ENCODE results near the gene BAX. TPM values are rescaled to one million over a fixed set of nuclear protein-coding genes. Genes with fewer than 3 reads are reported as not detected.

Gene BAX
- total and polyA plus RNA-seq, 4 experiments from 2014 or later, result 56.5 to 183 (median 120) TPM

DNA sequence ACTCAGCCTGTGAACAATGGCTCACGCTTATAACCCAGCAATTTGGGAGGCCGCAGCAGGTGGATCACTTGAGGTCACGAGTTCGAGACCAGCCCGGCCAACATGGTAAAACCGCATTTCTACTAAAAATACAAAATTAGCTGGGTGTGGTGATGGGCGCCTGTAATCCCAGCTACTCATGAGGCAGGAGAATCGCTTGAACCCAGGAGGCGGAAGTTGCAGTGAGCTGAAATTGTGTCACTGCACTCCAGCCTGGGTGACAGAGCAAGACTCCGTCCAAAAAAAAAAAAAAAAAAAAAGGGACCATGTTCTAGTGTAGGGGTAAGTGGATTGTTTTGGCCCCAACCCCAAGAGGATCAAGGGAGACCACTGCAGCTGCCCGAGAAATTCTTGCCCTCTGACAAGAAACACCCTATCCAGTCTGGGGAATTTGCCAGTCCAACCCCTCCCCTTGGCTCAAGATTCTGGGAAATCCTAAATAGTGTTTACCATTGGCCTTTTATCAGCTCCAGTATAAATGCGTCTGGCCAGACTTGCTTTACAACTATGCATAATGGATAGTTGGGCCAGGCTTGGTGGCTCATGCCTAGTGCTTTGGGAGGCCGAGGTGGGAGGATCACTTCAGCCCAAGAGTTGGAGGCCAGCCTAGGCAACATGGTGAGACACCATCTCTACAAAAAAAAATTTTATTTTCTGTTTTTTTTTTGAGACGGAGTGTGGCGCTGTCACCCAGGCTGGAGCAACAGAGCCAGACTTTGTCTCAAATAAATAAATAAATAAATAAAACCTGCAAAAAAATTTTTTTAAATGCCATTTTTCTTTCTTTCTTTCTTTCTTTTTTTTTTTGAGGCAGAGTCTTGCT is 26.3 kb upstream of the BAX start:
- intact Hi-C loops (cut with micrococcal nuclease), result no loop called here
- Histone ChIP-seq H3K36me3 (ENCODE audit: insufficient read depth, low read length) (no peaks in the 10 kb centered on the region), H3K4me1 (ENCODE audit: insufficient read depth, low read length) (peaks cover 6% of the 10 kb centered on the region), H3K27me3 (ENCODE audit: insufficient read depth, low read length) (no peaks in the 10 kb centered on the region), H3K9me3 (ENCODE audit: control insufficient read depth in 1 of 2, low read length in 2 of 2) (no peaks in the 10 kb centered on the region), H3K27ac (ENCODE audit: low read depth, low read length) (no peak overlapping the region), H3K4me3 (ENCODE audit: low read length in 2 of 2) (no peak overlapping the region)
- H3K27me3 Mint-ChIP-seq, result no peaks in the 10 kb centered on the region
- ChIA-PET CTCF (ENCODE audit: partially characterized antibody) (interaction anchor here (0.7 kb wide), 1 partner anchor 200 kb away, joined by 3 read pairs; no protein-coding TSS in a partner anchor), POLR2A (ENCODE audit: partially characterized antibody) (no interaction called here)
- no peak overlapping the region for H3K27ac Mint-ChIP-seq
- peaks cover 4 to 11% (median 7%) of the 10 kb centered on the region in 4 donors for H3K4me1 Mint-ChIP-seq
- H3K4me3 Mint-ChIP-seq, result no peak overlapping the region
- no peaks in the 10 kb centered on the region for H3K36me3 Mint-ChIP-seq
- no peak for DNase-seq
- no peaks in the 10 kb centered on the region for H3K9me3 Mint-ChIP-seq

DNA sequence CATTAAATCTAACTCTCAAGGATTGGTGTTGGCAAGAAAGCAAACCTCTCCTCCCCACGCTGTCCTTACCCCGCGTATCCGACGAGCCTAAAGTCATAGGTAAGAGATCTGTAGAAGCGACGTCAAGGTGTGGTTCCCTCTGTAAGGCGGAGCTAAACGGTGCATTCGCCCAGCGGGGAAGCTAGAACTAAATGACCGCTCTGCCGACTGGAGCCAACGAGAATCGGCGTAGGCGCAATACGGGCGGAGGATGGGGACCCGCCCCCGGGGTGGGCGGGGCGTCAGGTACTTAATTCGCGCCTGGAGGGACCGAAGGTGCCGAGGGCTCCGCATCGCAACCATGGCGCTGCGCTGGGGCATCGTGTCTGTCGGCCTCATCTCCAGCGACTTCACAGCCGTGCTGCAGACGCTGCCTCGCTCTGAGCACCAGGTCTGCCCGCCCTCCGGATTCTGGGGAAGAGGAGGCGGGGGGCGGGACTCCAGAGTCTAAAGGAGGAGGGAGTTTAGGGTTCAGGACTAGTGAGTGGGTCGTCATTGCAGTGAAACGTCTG is 21.2 kb upstream of the BAX start, which contains the start of gene DHDH:
Gene DHDH (plus strand): TSS at position 318 of the 551 bp plus-strand sequence. CDS start 23 bp downstream, at position 341.
- Histone ChIP-seq H3K4me1 (ENCODE audit: insufficient read depth, low read length) (peaks cover 6% of the 10 kb centered on the region), H3K4me3 (ENCODE audit: low read length in 2 of 2) (peak within 1 kb of the TSS; percentile 39 to 54), H3K27me3 (ENCODE audit: insufficient read depth, low read length) (no peaks in the 10 kb centered on the region), H3K36me3 (ENCODE audit: insufficient read depth, low read length) (no peaks in the 10 kb centered on the region), H3K27ac (ENCODE audit: low read depth, low read length) (peak within 1 kb of the TSS; percentile 23), H3K9me3 (ENCODE audit: control insufficient read depth in 1 of 2, low read length in 2 of 2) (no peaks in the 10 kb centered on the region)
- no peaks in the 10 kb centered on the region for H3K27me3 Mint-ChIP-seq
- H3K4me3 Mint-ChIP-seq, result peak within 1 kb of the TSS; percentile 77 to 92 (median 88)
- H3K27ac Mint-ChIP-seq, result peak within 1 kb of the TSS in 6 of 7 donors; percentile 49 to 93 (median 90)
- DNase-seq, result peak; percentile 86 to 92 (median 87)
- no peaks in the 10 kb centered on the region for H3K36me3 Mint-ChIP-seq
- intact Hi-C loops (cut with micrococcal nuclease), result loop anchor here (1.0 to 2.0 kb wide), 5 partner anchors 21 to 75 kb away; partner anchors contain the start of genes BAX, FTL and NUCB1
- no peaks in the 10 kb centered on the region for H3K9me3 Mint-ChIP-seq
- CTCF ChIA-PET (ENCODE audit: partially characterized antibody), result interaction anchor here (0.8 to 1.8 kb wide), 8 partner anchors 14 to 783 kb away, joined by 3 to 12 read pairs (median 4); partner anchors contain the start of gene RUVBL2
- peaks cover 5 to 17% (median 11%) of the 10 kb centered on the region in 4 donors for H3K4me1 Mint-ChIP-seq
- POLR2A ChIA-PET (ENCODE audit: partially characterized antibody), result interaction anchor here (0.8 to 2.0 kb wide), 15 partner anchors 9 to 61 kb away, joined by 3 to 22 read pairs (median 4); partner anchors contain the start of genes BAX, FTL, GYS1 and NUCB1

DNA sequence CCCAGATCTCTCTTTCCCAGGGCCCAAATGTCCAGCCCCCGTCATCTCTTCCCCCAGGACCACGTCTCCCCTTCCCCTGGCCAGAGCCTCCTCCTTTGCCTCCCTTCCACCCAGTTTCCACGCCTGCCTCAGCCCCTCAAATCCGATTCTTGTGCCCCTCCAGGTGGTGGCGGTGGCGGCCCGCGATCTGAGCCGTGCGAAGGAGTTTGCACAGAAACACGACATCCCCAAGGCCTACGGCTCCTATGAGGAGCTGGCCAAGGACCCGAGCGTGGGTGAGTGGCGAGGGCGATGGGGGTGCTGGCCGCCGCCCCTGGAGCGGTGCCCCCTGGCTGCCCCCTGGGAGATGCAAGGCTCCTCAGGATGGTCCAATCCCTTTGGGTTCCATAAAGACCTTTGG is 19.8 kb upstream of the BAX start:
- H3K4me1 ChIP-seq (ENCODE audit: insufficient read depth, low read length), result peaks cover 6% of the 10 kb centered on the region
- ChIA-PET POLR2A (ENCODE audit: partially characterized antibody) (no interaction called here), CTCF (ENCODE audit: partially characterized antibody) (no interaction called here)
- H3K9me3 ChIP-seq (ENCODE audit: control insufficient read depth in 1 of 2, low read length in 2 of 2), result no peaks in the 10 kb centered on the region
- intact Hi-C loops (cut with micrococcal nuclease), result no loop called here
- H3K27ac ChIP-seq (ENCODE audit: low read depth, low read length), result no peak overlapping the region
- no peaks in the 10 kb centered on the region for H3K36me3 Mint-ChIP-seq
- H3K4me3 ChIP-seq (ENCODE audit: low read length in 2 of 2), result no peak overlapping the region
- peaks cover 5 to 17% (median 11%) of the 10 kb centered on the region in 4 donors for H3K4me1 Mint-ChIP-seq
- H3K4me3 Mint-ChIP-seq, result no peak overlapping the region
- DNase-seq, result no peak
- H3K27ac Mint-ChIP-seq, result no peak overlapping the region
- H3K27me3 Mint-ChIP-seq, result no peaks in the 10 kb centered on the region
- H3K9me3 Mint-ChIP-seq, result no peaks in the 10 kb centered on the region
- no peaks in the 10 kb centered on the region for H3K36me3 ChIP-seq (ENCODE audit: insufficient read depth, low read length)
- H3K27me3 ChIP-seq (ENCODE audit: insufficient read depth, low read length), result no peaks in the 10 kb centered on the region

DNA sequence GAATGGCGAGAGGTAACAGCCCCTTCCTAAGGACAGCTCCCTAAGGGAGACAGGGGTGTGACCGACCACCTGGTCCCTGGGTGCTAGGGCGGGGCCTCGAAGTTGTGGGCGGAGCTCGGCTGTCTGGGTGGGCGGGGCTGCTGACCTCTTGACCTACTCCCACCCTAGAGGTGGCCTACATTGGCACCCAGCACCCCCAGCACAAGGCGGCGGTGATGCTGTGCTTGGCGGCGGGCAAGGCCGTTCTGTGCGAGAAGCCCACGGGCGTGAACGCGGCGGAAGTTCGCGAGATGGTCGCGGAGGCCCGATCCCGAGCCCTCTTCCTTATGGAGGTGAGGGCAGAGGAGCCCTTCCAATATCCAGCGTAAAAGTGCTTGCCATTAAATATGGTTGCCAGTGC is 18.8 kb upstream of the BAX start:
- no peak overlapping the region for H3K4me3 Mint-ChIP-seq
- DNase-seq, result no peak
- no peaks in the 10 kb centered on the region for H3K36me3 ChIP-seq (ENCODE audit: insufficient read depth, low read length)
- peaks cover 6% of the 10 kb centered on the region for H3K4me1 ChIP-seq (ENCODE audit: insufficient read depth, low read length)
- H3K9me3 Mint-ChIP-seq, result peaks cover 0 to 3% (median 0%) of the 10 kb centered on the region in 8 donors
- no peak overlapping the region for H3K4me3 ChIP-seq (ENCODE audit: low read length in 2 of 2)
- H3K27ac Mint-ChIP-seq, result no peak overlapping the region
- no peaks in the 10 kb centered on the region for H3K27me3 Mint-ChIP-seq
- peaks cover 0 to under 1% of the 10 kb centered on the region in 2 donors for H3K36me3 Mint-ChIP-seq
- CTCF ChIA-PET (ENCODE audit: partially characterized antibody), result no interaction called here
- H3K9me3 ChIP-seq (ENCODE audit: control insufficient read depth in 1 of 2, low read length in 2 of 2), result no peaks in the 10 kb centered on the region
- H3K4me1 Mint-ChIP-seq, result peaks cover 5 to 17% (median 11%) of the 10 kb centered on the region in 4 donors
- POLR2A ChIA-PET (ENCODE audit: partially characterized antibody), result no interaction called here
- no peak overlapping the region for H3K27ac ChIP-seq (ENCODE audit: low read depth, low read length)
- no peaks in the 10 kb centered on the region for H3K27me3 ChIP-seq (ENCODE audit: insufficient read depth, low read length)
- intact Hi-C loops (cut with micrococcal nuclease), result no loop called here

DNA sequence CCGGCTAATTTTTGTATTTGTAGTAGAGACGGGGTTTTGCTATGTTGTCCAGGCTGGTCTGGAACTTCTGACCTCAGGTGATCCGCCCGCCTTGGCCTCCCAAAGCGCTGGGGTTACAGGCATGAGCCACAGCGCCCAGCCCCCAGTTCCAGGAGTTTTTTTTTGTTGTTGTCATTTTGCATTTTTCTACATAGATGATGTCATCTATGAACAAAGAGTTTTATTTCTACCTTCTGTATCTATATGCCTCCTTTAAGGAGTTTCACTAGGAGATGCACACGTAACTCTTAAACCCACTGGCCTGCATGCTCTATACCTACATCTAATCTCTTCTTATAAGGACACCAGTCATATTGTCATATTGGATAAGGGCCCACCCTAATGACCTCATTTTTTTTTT is 16.4 kb upstream of the BAX start:
- Mint-ChIP-seq H3K9me3 (peaks cover 0 to 5% (median 0%) of the 10 kb centered on the region in 8 donors), H3K27me3 (no peaks in the 10 kb centered on the region), H3K36me3 (peaks cover 0 to 6% of the 10 kb centered on the region in 2 donors), H3K4me3 (no peak overlapping the region), H3K4me1 (peaks cover 3 to 11% (median 7%) of the 10 kb centered on the region in 4 donors), H3K27ac (peak overlapping the region in 1 of 7 donors; percentile 52)
- H3K27ac ChIP-seq (ENCODE audit: low read depth, low read length), result no peak overlapping the region
- no peaks in the 10 kb centered on the region for H3K36me3 ChIP-seq (ENCODE audit: insufficient read depth, low read length)
- H3K9me3 ChIP-seq (ENCODE audit: control insufficient read depth in 1 of 2, low read length in 2 of 2), result no peaks in the 10 kb centered on the region
- CTCF ChIA-PET (ENCODE audit: partially characterized antibody), result no interaction called here
- POLR2A ChIA-PET (ENCODE audit: partially characterized antibody), result no interaction called here
- H3K4me3 ChIP-seq (ENCODE audit: low read length in 2 of 2), result no peak overlapping the region
- intact Hi-C loops (cut with micrococcal nuclease), result no loop called here
- no peaks in the 10 kb centered on the region for H3K27me3 ChIP-seq (ENCODE audit: insufficient read depth, low read length)
- no peak for DNase-seq
- H3K4me1 ChIP-seq (ENCODE audit: insufficient read depth, low read length), result peaks cover under 1% of the 10 kb centered on the region

DNA sequence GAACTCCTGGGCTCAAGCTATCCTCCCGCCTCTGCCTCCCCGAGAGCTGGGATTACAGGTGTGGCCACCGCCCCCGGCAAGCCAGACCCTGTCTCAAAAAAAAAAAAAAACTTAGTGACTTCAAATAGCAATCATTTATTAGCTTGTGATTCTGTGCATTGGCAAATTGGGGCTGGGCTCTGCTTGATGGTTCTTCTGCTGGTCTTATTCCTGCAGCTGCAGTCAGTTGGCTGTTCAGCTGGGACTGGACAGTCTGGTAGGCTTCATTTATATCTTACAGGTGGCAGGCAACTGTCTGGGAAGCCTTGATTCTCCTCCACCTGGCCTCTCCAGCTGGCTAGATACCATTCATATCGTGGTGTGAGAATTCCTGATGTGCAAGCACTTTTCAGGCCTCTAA is 13.8 kb upstream of the BAX start:
- H3K4me1 ChIP-seq (ENCODE audit: insufficient read depth, low read length), result no peaks in the 10 kb centered on the region
- Mint-ChIP-seq H3K36me3 (peaks cover 0 to 6% of the 10 kb centered on the region in 2 donors), H3K27me3 (no peaks in the 10 kb centered on the region), H3K4me3 (no peak overlapping the region), H3K27ac (no peak overlapping the region), H3K9me3 (peaks cover 0 to 5% (median 0%) of the 10 kb centered on the region in 8 donors), H3K4me1 (no peaks in the 10 kb centered on the region)
- no peaks in the 10 kb centered on the region for H3K36me3 ChIP-seq (ENCODE audit: insufficient read depth, low read length)
- intact Hi-C loops (cut with micrococcal nuclease), result no loop called here
- ChIA-PET POLR2A (ENCODE audit: partially characterized antibody) (no interaction called here), CTCF (ENCODE audit: partially characterized antibody) (interaction anchor here (0.7 kb wide), 1 partner anchor 27 kb away, joined by 3 read pairs; no protein-coding TSS in a partner anchor)
- no peak overlapping the region for H3K27ac ChIP-seq (ENCODE audit: low read depth, low read length)
- H3K9me3 ChIP-seq (ENCODE audit: control insufficient read depth in 1 of 2, low read length in 2 of 2), result no peaks in the 10 kb centered on the region
- DNase-seq, result no peak
- H3K27me3 ChIP-seq (ENCODE audit: insufficient read depth, low read length), result no peaks in the 10 kb centered on the region
- H3K4me3 ChIP-seq (ENCODE audit: low read length in 2 of 2), result no peak overlapping the region

DNA sequence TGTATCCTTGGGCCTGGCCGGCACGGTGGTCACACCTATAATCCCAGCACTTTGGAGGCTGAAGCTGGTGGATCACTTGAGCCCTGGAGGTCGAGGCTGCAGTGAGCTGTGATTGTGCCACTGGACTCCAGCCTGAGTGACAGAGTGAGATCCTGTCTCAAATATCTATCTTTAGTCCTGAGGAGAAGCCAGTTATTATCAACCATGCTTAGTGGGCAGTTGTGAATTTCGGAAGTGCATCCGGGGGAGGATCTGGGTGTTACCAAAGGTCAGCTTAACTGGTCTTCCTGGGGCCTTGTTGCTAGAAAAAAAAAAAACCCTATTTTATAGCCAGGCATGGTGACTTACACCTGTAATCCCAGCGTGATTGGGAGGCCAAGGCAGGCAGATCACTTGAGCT is 11.6 kb upstream of the BAX start:
- peaks cover 0 to 6% of the 10 kb centered on the region in 2 donors for H3K36me3 Mint-ChIP-seq
- ChIA-PET POLR2A (ENCODE audit: partially characterized antibody) (interaction anchor here (0.8 kb wide), 1 partner anchor 10 kb away, joined by 3 read pairs; no protein-coding TSS in a partner anchor), CTCF (ENCODE audit: partially characterized antibody) (interaction anchor here (1.4 kb wide), 1 partner anchor 10 kb away, joined by 3 read pairs; no protein-coding TSS in a partner anchor)
- intact Hi-C loops (cut with micrococcal nuclease), result no loop called here
- no peaks in the 10 kb centered on the region for H3K36me3 ChIP-seq (ENCODE audit: insufficient read depth, low read length)
- H3K4me1 ChIP-seq (ENCODE audit: insufficient read depth, low read length), result no peaks in the 10 kb centered on the region
- DNase-seq, result no peak
- no peak overlapping the region for H3K4me3 Mint-ChIP-seq
- peak overlapping the region in 1 of 7 donors; percentile 36 for H3K27ac Mint-ChIP-seq
- H3K9me3 Mint-ChIP-seq, result peaks cover 0 to 9% (median 0%) of the 10 kb centered on the region in 8 donors
- no peaks in the 10 kb centered on the region for H3K9me3 ChIP-seq (ENCODE audit: control insufficient read depth in 1 of 2, low read length in 2 of 2)
- no peaks in the 10 kb centered on the region for H3K27me3 Mint-ChIP-seq
- no peaks in the 10 kb centered on the region for H3K27me3 ChIP-seq (ENCODE audit: insufficient read depth, low read length)
- H3K4me1 Mint-ChIP-seq, result no peaks in the 10 kb centered on the region
- H3K27ac ChIP-seq (ENCODE audit: low read depth, low read length), result no peak overlapping the region
- no peak overlapping the region for H3K4me3 ChIP-seq (ENCODE audit: low read length in 2 of 2)
